RWPE2 (cell line): ENCODE measurements around the gene APOL4.
A peak's percentile ranks its signal among the peaks of the same experiment; 100 is the strongest.

Experiments
- ATAC-seq: fragments of 200-7000 bp; cut with Tn5 transposase; 3 replicates; pipeline ENCODE4 v1.9.1; 2021; ENCODE audit warnings: low read depth
- DNase-seq: peaks from one replicate; pipeline ENCODE4 v3.0.0-alpha.2; 2020; ENCODE audit warnings: low spot score
- H3K27ac ChIP-seq: fragments of 450-650 bp; 2 replicates; pipeline ENCODE4 v1.5.1; 2017; ENCODE audit warnings: mild to moderate bottlenecking; ENCODE audit not compliant: poor library complexity, severe bottlenecking
- H3K27me3 ChIP-seq: fragments of 250-450 bp; sonication (Bioruptor Pico); 2 replicates; pipeline ENCODE4 v1.5.1; 2021; ENCODE audit warnings: mild to moderate bottlenecking, moderate library complexity; ENCODE audit not compliant: insufficient read depth, poor library complexity, severe bottlenecking
- H3K36me3 ChIP-seq: fragments of 250-450 bp; sonication (Bioruptor Pico); 2 replicates; pipeline ENCODE4 v1.5.1; 2020; ENCODE audit warnings: low read depth, mild to moderate bottlenecking, moderate library complexity
- H3K4me1 ChIP-seq: fragments of 250-450 bp; sonication (Bioruptor Pico); 2 replicates; pipeline ENCODE4 v1.5.1; 2021; ENCODE audit warnings: mild to moderate bottlenecking, moderate library complexity; ENCODE audit not compliant: insufficient read depth, poor library complexity, severe bottlenecking
- H3K4me3 ChIP-seq: fragments of 250-450 bp; sonication (Bioruptor Pico); 2 replicates; pipeline ENCODE4 v1.5.1; 2021; ENCODE audit warnings: mild to moderate bottlenecking, moderate library complexity; ENCODE audit not compliant: severe bottlenecking
- H3K9me3 ChIP-seq: fragments of 250-450 bp; sonication (Bioruptor Pico); 2 replicates; pipeline ENCODE4 v1.5.1; 2021; ENCODE audit warnings: mild to moderate bottlenecking, moderate library complexity; ENCODE audit not compliant: severe bottlenecking
- TF ChIP-seq, protein P1 (sequence below): fragments of 450-650 bp; IDR thresholded peaks from one replicate; pipeline ENCODE4 v1.5.1; 2017; ENCODE audit warnings: mild to moderate bottlenecking, moderate library complexity; ENCODE audit not compliant: poor library complexity, severe bottlenecking

APOL4 gene

DNA sequence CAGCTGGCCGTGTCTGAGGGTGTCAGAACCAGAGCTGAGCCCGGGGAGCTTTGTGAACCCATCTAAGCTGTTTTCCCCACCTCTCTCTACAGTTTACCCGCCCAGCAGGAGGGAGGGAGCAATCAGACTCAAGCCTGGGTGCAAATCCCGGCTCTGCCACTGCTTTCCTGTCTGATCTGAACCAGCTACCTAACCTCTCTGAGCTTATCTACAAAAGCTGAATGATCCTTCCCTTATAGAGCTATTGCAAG, 37.5 kb upstream of the APOL4 start:
- Histone ChIP-seq H3K4me1 (no peaks in the 10 kb centered on the region), H3K27me3 (no peaks in the 10 kb centered on the region), H3K27ac (peak overlapping the region; percentile 71), H3K4me3 (peak overlapping the region; percentile 38), H3K36me3 (peaks cover 12% of the 10 kb centered on the region), H3K9me3 (no peaks in the 10 kb centered on the region)
- TF ChIP-seq, protein P1, sequence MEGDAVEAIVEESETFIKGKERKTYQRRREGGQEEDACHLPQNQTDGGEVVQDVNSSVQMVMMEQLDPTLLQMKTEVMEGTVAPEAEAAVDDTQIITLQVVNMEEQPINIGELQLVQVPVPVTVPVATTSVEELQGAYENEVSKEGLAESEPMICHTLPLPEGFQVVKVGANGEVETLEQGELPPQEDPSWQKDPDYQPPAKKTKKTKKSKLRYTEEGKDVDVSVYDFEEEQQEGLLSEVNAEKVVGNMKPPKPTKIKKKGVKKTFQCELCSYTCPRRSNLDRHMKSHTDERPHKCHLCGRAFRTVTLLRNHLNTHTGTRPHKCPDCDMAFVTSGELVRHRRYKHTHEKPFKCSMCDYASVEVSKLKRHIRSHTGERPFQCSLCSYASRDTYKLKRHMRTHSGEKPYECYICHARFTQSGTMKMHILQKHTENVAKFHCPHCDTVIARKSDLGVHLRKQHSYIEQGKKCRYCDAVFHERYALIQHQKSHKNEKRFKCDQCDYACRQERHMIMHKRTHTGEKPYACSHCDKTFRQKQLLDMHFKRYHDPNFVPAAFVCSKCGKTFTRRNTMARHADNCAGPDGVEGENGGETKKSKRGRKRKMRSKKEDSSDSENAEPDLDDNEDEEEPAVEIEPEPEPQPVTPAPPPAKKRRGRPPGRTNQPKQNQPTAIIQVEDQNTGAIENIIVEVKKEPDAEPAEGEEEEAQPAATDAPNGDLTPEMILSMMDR = no peak
- DNase-seq (no peak), ATAC-seq (peak; percentile 45)

DNA sequence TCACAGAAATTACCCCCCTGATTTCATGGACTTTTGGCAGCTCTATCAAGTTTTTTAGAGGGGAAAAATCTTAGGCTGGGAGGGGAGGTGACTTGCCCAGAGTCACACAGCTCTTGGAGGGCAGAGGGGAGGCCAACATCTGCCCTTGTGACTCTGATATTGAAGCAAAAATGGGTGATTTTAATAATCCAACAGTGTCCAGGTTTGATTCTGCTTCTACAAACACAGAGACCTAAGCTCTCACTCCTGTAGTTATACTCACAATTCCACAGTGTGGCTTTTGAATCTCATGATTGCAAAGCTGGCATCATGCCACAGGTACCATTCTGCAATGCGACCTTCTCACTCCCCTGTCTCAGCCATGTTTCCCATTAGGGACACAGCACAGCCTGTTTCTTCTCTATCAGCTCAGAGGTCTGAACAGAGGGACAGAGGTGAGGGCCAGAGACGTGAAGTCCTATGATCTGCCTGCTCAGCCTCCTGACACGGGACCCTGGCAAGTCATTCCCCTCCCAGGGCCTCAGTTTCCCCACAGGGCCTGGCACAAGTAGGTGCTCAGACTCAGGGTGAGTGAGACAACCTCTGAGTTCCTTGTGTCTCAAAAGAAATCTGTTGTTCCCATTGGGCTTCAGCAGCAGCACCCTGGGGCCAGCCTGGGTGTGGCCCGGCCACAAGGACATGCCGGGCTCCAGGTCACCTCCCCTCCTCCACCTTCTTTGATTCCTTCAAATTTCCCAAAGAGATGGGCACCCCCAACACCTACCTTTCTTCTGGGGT, 37.0 kb upstream of the APOL4 start:
- DNase-seq (no peak), ATAC-seq (peak; percentile 2; the same call in 1 of the 3 replicates)
- Histone ChIP-seq H3K4me1 (no peaks in the 10 kb centered on the region), H3K9me3 (no peaks in the 10 kb centered on the region), H3K27ac (peak overlapping the region; percentile 71), H3K4me3 (peak overlapping the region; percentile 38), H3K27me3 (no peaks in the 10 kb centered on the region), H3K36me3 (peaks cover 14% of the 10 kb centered on the region)
- TF ChIP-seq, protein P1 = no peak

DNA sequence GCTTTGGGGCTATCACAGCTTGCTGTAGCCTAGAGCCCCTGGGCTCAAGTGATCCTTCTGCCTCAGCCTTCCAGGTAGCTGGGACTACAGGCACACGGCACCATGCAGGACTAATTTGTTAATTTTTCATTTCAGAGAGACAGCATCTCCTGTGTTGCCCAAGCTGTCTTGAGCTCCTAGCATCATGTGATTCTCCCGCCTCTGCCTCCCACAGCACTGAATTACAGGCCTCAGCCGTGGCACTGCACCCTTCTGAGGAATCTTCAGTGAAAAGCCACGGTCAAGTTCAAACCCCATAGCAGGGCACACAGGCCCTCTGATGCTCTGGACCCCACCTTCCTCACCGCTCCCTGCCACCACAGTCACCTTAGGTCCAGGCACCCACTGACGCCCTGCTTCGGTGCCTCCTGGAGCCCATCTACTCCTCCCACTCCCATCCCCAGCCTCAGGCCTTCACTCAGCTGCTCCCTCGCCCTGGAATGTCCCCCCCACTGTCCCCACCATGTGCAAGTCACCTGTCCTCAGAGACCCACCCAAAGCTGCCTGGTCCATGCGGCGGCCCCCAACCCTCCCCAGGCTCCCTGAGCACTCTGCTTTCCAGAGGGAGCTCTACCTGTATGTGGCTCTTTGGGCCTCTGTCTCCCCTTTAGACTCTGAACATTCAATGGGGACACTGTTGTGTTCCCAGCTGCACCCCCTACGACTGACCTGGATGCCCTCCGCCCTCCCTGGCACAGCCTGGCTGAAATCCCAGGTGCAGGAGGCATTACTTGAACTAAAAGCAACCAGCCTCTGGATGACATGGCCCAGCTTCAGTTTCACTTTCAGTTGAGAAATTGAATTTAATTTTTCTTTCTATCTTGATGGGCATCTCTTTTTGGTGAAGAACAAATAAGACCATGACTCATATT, 36.1 kb upstream of the APOL4 start:
- no peak for ATAC-seq
- H3K4me3 ChIP-seq = peak overlapping the region; percentile 38
- no peaks in the 10 kb centered on the region for H3K4me1 ChIP-seq
- DNase-seq = no peak
- TF ChIP-seq, protein P1 = no peak
- H3K27me3 ChIP-seq = no peaks in the 10 kb centered on the region
- H3K36me3 ChIP-seq = peaks cover 14% of the 10 kb centered on the region
- H3K27ac ChIP-seq = peak overlapping the region; percentile 71
- H3K9me3 ChIP-seq = no peaks in the 10 kb centered on the region

DNA sequence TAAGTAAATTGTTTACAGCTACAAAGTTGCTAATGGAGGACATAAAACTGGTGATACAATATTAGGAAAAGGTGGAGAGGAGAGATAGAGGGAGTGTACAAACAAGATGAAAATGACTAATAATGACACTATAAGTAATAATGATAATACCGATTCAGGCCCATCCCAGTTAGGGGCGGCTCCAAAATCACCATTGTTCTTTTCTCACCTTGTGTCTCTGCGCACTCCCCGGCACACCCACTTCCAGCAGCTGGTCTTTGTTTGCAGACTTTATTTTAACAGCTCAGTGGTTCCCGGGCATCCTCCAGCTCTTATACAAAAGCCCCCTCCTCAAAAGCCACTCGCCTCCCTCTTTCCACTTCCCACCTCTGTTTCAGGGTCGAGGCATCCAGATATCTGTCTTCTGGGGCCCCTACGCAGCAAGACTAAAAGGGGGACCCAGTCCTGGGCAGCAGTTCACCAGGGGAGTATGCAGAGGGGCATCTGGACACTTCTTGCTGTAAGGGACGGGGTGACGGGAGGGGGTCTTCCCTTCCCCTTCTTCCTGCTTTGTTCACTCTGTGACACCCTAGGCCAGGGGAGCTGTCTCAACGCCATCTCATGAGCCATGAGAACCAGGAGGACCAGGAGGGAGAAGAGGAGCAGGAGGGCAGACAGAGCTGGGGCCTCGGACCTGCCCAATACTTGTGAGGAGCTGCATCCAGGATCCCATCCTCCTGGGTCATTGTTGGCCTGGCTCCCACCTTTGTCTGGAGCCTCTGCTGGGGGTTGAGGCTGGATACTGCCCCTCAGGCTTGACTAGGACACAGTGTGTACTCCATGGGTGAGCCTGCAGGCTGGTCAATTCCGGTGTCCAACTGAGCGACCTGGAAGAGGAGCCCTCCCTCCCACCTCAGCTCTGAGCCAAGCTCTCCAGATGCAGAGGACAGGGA, 35.0 kb upstream of the APOL4 start:
- no peaks in the 10 kb centered on the region for H3K27me3 ChIP-seq
- H3K4me3 ChIP-seq = no peak overlapping the region
- H3K27ac ChIP-seq = no peak overlapping the region
- TF ChIP-seq, protein P1 = no peak
- H3K9me3 ChIP-seq = no peaks in the 10 kb centered on the region
- H3K36me3 ChIP-seq = peaks cover 21% of the 10 kb centered on the region
- ATAC-seq (no peak), DNase-seq (no peak)
- no peaks in the 10 kb centered on the region for H3K4me1 ChIP-seq
